Measurements from ENCODE around the gene VPS37B. TPM values are rescaled to one million over a fixed set of nuclear protein-coding genes. Genes with fewer than 3 reads are reported as not detected.
A peak's percentile ranks its signal among the peaks of the same experiment; 100 is the strongest.
"Not testable (repeated sequence)": the region's sequence is repeated elsewhere in the genome, so short reads cannot be mapped to it uniquely, and the experiment has no call there.

Gene VPS37B
- total RNA-seq, 1 experiment from 2014 or later = not detected

GRCh38 chr12:122920687-122921086, 24.8 kb upstream of the VPS37B start:
- no peaks in the 10 kb centered on the region for H3K36me3 ChIP-seq (ENCODE audit: insufficient read depth, low read length)
- no peaks in the 10 kb centered on the region for H3K9me2 ChIP-seq (replicated peaks; ENCODE audit: insufficient read depth, low read length)
- H4K20me1 ChIP-seq (ENCODE audit: insufficient read depth, low read depth, low read length) = no peaks in the 10 kb centered on the region
- no peaks in the 10 kb centered on the region for H3K9me3 ChIP-seq (ENCODE audit: low read length)
- no peak overlapping the region for H3K4me2 ChIP-seq (ENCODE audit: low read depth, low read length, poor library complexity, severe bottlenecking)
- no peaks in the 10 kb centered on the region for H3K4me1 ChIP-seq (ENCODE audit: low read length)
- no peak overlapping the region for H3K4me3 ChIP-seq (ENCODE audit: low read length)
- DNase-seq = no peak
- H3K27me3 ChIP-seq (ENCODE audit: low read length) = no peaks in the 10 kb centered on the region
- H3K27ac ChIP-seq (ENCODE audit: low read length) = no peak overlapping the region
- no peaks in the 10 kb centered on the region for H3K79me2 ChIP-seq (ENCODE audit: low read length)
- H2AFZ ChIP-seq (ENCODE audit: low read length) = no peak overlapping the region
- no peak overlapping the region for H3K9ac ChIP-seq (ENCODE audit: low read length)

DNA sequence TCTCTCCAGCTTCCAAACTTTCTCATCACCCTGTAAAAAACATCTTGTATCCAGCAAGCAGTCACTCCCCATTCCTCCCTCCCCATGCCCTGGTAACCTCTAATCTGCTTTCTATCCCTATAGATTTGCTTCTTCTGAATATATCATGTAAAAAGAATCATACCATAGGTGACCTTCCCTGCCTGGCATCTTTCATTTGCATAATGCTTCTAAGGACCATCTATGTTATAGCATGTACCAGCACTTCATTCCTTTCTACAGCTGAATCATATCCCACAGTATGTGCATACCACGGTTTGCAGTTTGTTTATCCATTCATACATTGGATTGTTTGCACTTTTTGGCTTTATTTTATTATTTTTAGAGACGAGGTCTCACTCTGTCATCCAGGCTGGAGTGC, 22.9 kb upstream of the VPS37B start:
- DNase-seq = no peak
- Histone ChIP-seq H3K27ac (ENCODE audit: low read length) (no peak overlapping the region), H4K20me1 (ENCODE audit: insufficient read depth, low read depth, low read length) (no peaks in the 10 kb centered on the region), H3K4me1 (ENCODE audit: low read length) (no peaks in the 10 kb centered on the region), H3K79me2 (ENCODE audit: low read length) (no peaks in the 10 kb centered on the region), H3K9me3 (ENCODE audit: low read length) (no peaks in the 10 kb centered on the region), H2AFZ (ENCODE audit: low read length) (no peak overlapping the region), H3K4me3 (ENCODE audit: low read length) (no peak overlapping the region), H3K27me3 (ENCODE audit: low read length) (no peaks in the 10 kb centered on the region), H3K9ac (ENCODE audit: low read length) (no peak overlapping the region), H3K4me2 (ENCODE audit: low read depth, low read length, poor library complexity, severe bottlenecking) (no peak overlapping the region), H3K9me2 (replicated peaks; ENCODE audit: insufficient read depth, low read length) (no peaks in the 10 kb centered on the region), H3K36me3 (ENCODE audit: insufficient read depth, low read length) (no peaks in the 10 kb centered on the region)

- H3K9me3 ChIP-seq (ENCODE audit: low read length) = no peaks in the 10 kb centered on the region
- no peaks in the 10 kb centered on the region for H4K20me1 ChIP-seq (ENCODE audit: insufficient read depth, low read depth, low read length)
- no peaks in the 10 kb centered on the region for H3K79me2 ChIP-seq (ENCODE audit: low read length)
- H3K4me3 ChIP-seq (ENCODE audit: low read length) = no peak overlapping the region
- no peaks in the 10 kb centered on the region for H3K27me3 ChIP-seq (ENCODE audit: low read length)
- no peak overlapping the region for H3K27ac ChIP-seq (ENCODE audit: low read length)
- no peak overlapping the region for H2AFZ ChIP-seq (ENCODE audit: low read length)
- no peak overlapping the region for H3K9ac ChIP-seq (ENCODE audit: low read length)
- DNase-seq = no peak
- no peaks in the 10 kb centered on the region for H3K36me3 ChIP-seq (ENCODE audit: insufficient read depth, low read length)
- H3K4me2 ChIP-seq (ENCODE audit: low read depth, low read length, poor library complexity, severe bottlenecking) = no peak overlapping the region
- no peaks in the 10 kb centered on the region for H3K4me1 ChIP-seq (ENCODE audit: low read length)
- no peaks in the 10 kb centered on the region for H3K9me2 ChIP-seq (replicated peaks; ENCODE audit: insufficient read depth, low read length)
Measured at GRCh38 chr12:122917507-122918121, 21.7 kb upstream of the VPS37B start.

GRCh38 chr12:122909442-122910288, 13.7 kb upstream of the VPS37B start:
- H3K27ac ChIP-seq (ENCODE audit: low read length) = no peak overlapping the region
- no peak overlapping the region for H3K4me3 ChIP-seq (ENCODE audit: low read length)
- no peak overlapping the region for H3K4me2 ChIP-seq (ENCODE audit: low read depth, low read length, poor library complexity, severe bottlenecking)

GRCh38 chr12:122908915-122909314, 13.0 kb upstream of the VPS37B start:
- H3K4me3 ChIP-seq (ENCODE audit: low read length) = no peak overlapping the region
- H3K9me3 ChIP-seq (ENCODE audit: low read length) = no peaks in the 10 kb centered on the region
- H2AFZ ChIP-seq (ENCODE audit: low read length) = no peak overlapping the region
- no peaks in the 10 kb centered on the region for H3K79me2 ChIP-seq (ENCODE audit: low read length)
- no peaks in the 10 kb centered on the region for H4K20me1 ChIP-seq (ENCODE audit: insufficient read depth, low read depth, low read length)
- no peak for DNase-seq
- H3K4me2 ChIP-seq (ENCODE audit: low read depth, low read length, poor library complexity, severe bottlenecking) = no peak overlapping the region
- H3K4me1 ChIP-seq (ENCODE audit: low read length) = no peaks in the 10 kb centered on the region
- H3K36me3 ChIP-seq (ENCODE audit: insufficient read depth, low read length) = no peaks in the 10 kb centered on the region
- no peaks in the 10 kb centered on the region for H3K27me3 ChIP-seq (ENCODE audit: low read length)
- H3K9me2 ChIP-seq (replicated peaks; ENCODE audit: insufficient read depth, low read length) = no peaks in the 10 kb centered on the region
- no peak overlapping the region for H3K27ac ChIP-seq (ENCODE audit: low read length)
- no peak overlapping the region for H3K9ac ChIP-seq (ENCODE audit: low read length)

More at GRCh38 chr12:122909442-122910288, 13.7 kb upstream of the VPS37B start:
- Histone ChIP-seq H3K79me2 (ENCODE audit: low read length) (no peaks in the 10 kb centered on the region), H3K9ac (ENCODE audit: low read length) (no peak overlapping the region), H4K20me1 (ENCODE audit: insufficient read depth, low read depth, low read length) (no peaks in the 10 kb centered on the region), H3K9me2 (replicated peaks; ENCODE audit: insufficient read depth, low read length) (no peaks in the 10 kb centered on the region), H3K9me3 (ENCODE audit: low read length) (no peaks in the 10 kb centered on the region), H3K36me3 (ENCODE audit: insufficient read depth, low read length) (no peaks in the 10 kb centered on the region), H3K27me3 (ENCODE audit: low read length) (no peaks in the 10 kb centered on the region), H3K4me1 (ENCODE audit: low read length) (no peaks in the 10 kb centered on the region), H2AFZ (ENCODE audit: low read length) (no peak overlapping the region)
- no peak for DNase-seq

DNA sequence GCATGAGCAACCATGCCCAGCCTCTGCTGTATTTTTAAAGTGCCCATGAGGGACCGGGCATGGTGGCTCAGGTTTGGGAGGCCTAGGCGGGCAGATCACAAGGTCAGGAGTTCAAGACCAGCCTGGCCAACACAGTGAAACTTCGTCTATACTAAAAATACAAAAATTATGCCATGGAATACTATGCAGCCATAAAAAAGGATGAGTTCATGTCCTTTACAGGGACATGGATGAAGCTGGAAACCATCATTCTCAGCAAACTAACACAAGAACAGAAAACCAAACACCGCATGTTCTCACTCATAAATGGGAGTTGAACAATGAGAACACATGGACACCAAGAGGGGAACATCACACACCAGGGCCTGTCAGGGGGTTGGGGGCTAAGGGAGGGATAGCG, 9.3 kb upstream of the VPS37B start:
- H3K4me3 ChIP-seq (ENCODE audit: low read length); H3K9me2 ChIP-seq (replicated peaks; ENCODE audit: insufficient read depth, low read length): not testable (repeated sequence)

GRCh38 chr12:122903693-122904034, 7.7 kb upstream of the VPS37B start:
- Histone ChIP-seq H3K4me2 (ENCODE audit: low read depth, low read length, poor library complexity, severe bottlenecking) (no peak overlapping the region), H3K9ac (ENCODE audit: low read length) (no peak overlapping the region), H3K79me2 (ENCODE audit: low read length) (no peaks in the 10 kb centered on the region)

More for the DNA sequence above, 9.3 kb upstream of the VPS37B start:
- not testable (repeated sequence) for H3K4me2 ChIP-seq (ENCODE audit: low read depth, low read length, poor library complexity, severe bottlenecking); H3K36me3 ChIP-seq (ENCODE audit: insufficient read depth, low read length); H3K27ac ChIP-seq (ENCODE audit: low read length); H3K9ac ChIP-seq (ENCODE audit: low read length); H3K27me3 ChIP-seq (ENCODE audit: low read length); H3K79me2 ChIP-seq (ENCODE audit: low read length); H2AFZ ChIP-seq (ENCODE audit: low read length); H4K20me1 ChIP-seq (ENCODE audit: insufficient read depth, low read depth, low read length); H3K4me1 ChIP-seq (ENCODE audit: low read length); DNase-seq; H3K9me3 ChIP-seq (ENCODE audit: low read length)

DNA sequence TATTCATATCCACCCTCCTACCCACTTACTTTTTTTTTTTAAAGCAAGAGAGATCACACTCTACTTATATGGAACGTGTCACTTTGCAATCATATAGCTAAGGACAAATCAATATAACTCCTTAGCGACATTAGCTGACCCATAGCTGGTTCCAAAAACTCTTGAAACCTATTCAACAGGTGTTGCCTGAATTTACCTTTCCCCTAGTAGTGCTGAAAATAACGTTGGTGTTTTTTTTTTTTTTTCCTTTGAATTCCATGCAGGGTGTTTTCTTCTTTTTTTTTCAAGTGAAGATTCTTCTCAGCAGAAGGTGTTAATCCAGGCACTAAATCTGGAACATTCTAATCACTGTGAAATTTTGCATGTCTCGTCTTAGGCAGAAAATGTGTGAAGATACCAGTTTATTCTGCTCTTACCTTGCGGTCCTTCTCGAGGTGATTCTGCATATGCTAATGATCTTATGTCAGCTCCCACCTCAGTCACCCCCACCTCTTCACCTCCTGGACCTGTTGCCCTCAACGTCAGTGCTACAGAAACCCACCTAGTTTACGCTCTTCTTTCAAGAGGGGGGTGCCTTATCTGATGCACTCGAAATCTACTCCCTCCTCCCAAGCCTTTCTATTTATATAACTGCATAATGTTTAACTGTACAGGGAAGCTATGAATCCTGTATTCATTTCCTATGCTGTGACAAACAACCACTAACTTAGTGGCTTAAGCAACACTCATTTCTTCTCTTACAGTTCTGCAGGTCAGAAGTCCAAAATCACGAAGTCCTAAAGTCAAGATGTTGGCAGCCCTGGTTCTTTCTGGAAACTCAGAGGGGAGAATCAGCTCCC, 7.1 kb upstream of the VPS37B start:
- H3K27ac ChIP-seq (ENCODE audit: low read length) = no peak overlapping the region
- no peaks in the 10 kb centered on the region for H3K27me3 ChIP-seq (ENCODE audit: low read length)
- H3K4me1 ChIP-seq (ENCODE audit: low read length) = peaks cover 17% of the 10 kb centered on the region
- DNase-seq = peak; percentile 36
- no peaks in the 10 kb centered on the region for H3K36me3 ChIP-seq (ENCODE audit: insufficient read depth, low read length)
- no peaks in the 10 kb centered on the region for H3K9me2 ChIP-seq (replicated peaks; ENCODE audit: insufficient read depth, low read length)
- no peaks in the 10 kb centered on the region for H4K20me1 ChIP-seq (ENCODE audit: insufficient read depth, low read depth, low read length)
- H2AFZ ChIP-seq (ENCODE audit: low read length) = no peak overlapping the region
- no peak overlapping the region for H3K9ac ChIP-seq (ENCODE audit: low read length)
- H3K9me3 ChIP-seq (ENCODE audit: low read length) = no peaks in the 10 kb centered on the region
- no peaks in the 10 kb centered on the region for H3K79me2 ChIP-seq (ENCODE audit: low read length)
- no peak overlapping the region for H3K4me2 ChIP-seq (ENCODE audit: low read depth, low read length, poor library complexity, severe bottlenecking)
- no peak overlapping the region for H3K4me3 ChIP-seq (ENCODE audit: low read length)

More at GRCh38 chr12:122903693-122904034, 7.7 kb upstream of the VPS37B start:
- Histone ChIP-seq H3K27ac (ENCODE audit: low read length) (no peak overlapping the region), H3K9me3 (ENCODE audit: low read length) (no peaks in the 10 kb centered on the region), H3K36me3 (ENCODE audit: insufficient read depth, low read length) (no peaks in the 10 kb centered on the region), H3K27me3 (ENCODE audit: low read length) (no peaks in the 10 kb centered on the region), H4K20me1 (ENCODE audit: insufficient read depth, low read depth, low read length) (no peaks in the 10 kb centered on the region), H2AFZ (ENCODE audit: low read length) (no peak overlapping the region), H3K9me2 (replicated peaks; ENCODE audit: insufficient read depth, low read length) (no peaks in the 10 kb centered on the region), H3K4me3 (ENCODE audit: low read length) (no peak overlapping the region), H3K4me1 (ENCODE audit: low read length) (peaks cover 11% of the 10 kb centered on the region)
- no peak for DNase-seq

Measured in Karpas-422 (cell line).